Measurements from ENCODE around the gene ICOS. TPM values are rescaled to one million over a fixed set of nuclear protein-coding genes. Genes with fewer than 3 reads are reported as not detected.

Gene ICOS
- polyA plus RNA-seq, 1 of the 3 experiments (the other 2 are of a cell fraction), result not detected

GRCh38 chr2:203934711-203935438 is 1.7 kb upstream of the ICOS start (continued):
- TF ChIP-seq ZBTB33 (IDR thresholded peaks at IDR 0.05; ENCODE audit: borderline replicate concordance, low read depth), result no peak

DNA sequence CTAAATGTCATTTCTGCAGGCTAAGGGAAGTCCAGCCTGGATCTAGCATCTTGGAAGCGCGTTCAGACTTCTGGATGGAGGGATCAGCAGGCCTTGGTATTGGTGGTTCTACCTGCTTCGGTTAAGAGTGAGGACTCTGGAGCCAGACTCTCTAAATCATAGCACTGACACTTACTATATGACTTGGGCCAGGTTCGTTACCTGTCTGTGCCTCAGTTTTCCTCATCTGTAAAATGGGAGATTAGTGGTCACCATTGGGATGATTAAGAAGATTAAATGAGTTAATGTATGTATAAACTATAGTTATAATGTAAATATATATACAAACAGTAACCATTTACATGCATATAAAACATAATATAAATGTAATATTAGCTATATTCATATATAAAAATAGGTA is 995 bp upstream of the ICOS start:
- no peak overlapping the region for H3K9ac ChIP-seq
- H3K36me3 ChIP-seq (replicated peaks in 1 of 2; ENCODE audit: control insufficient read depth in 1 of 2, insufficient read depth in 2 of 2, low read length in 1 of 2), result no peaks in the 10 kb centered on the region
- H3K4me3 ChIP-seq (ENCODE audit: low read depth in 2 of 2, low read length in 1 of 2), result no peak overlapping the region
- H3K79me2 ChIP-seq (ENCODE audit: insufficient read depth), result no peaks in the 10 kb centered on the region
- CTCF ChIA-PET, result interaction anchor here (0.5 kb wide), 1 partner anchor 1201 kb away, joined by 4 read pairs; no protein-coding TSS in a partner anchor
- H4K20me1 ChIP-seq (ENCODE audit: insufficient read depth), result no peaks in the 10 kb centered on the region
- no peaks in the 10 kb centered on the region; the same call in 1 of the 2 replicates for H3K27me3 ChIP-seq (ENCODE audit: insufficient read depth)
- DNase-seq, result no peak
- no peak for TF ChIP-seq FOXM1 (IDR thresholded peaks at IDR 0.05; ENCODE audit: low read depth)
- H3K4me1 ChIP-seq (ENCODE audit: control insufficient read depth in 1 of 2, insufficient read depth in 2 of 2, low read depth in 1 of 2, low read length in 1 of 2), result no peaks in the 10 kb centered on the region
- no peaks in the 10 kb centered on the region for H3K9me3 ChIP-seq
- no peaks in the 10 kb centered on the region for H3F3A ChIP-seq (replicated peaks; ENCODE audit: insufficient read depth)
- WGBS (ENCODE audit: low lambda C conversion rate), result 69% methylated on average over 4 of the region's 4 CpGs
- H2AFZ ChIP-seq (ENCODE audit: low read depth), result no peak overlapping the region
- no peak overlapping the region for H3K27ac ChIP-seq (ENCODE audit: low read depth in 2 of 2, low read length in 1 of 2)
- POLR2A ChIA-PET, result no interaction called here
- H3K4me2 ChIP-seq, result no peak overlapping the region
- H3K9me2 ChIP-seq, result no peaks in the 10 kb centered on the region

- no peak for TF ChIP-seq RCOR1 (IDR thresholded peaks at IDR 0.05; ENCODE audit: low read length)
- TF ChIP-seq USF2 (IDR thresholded peaks at IDR 0.05; ENCODE audit: borderline replicate concordance, low read depth, low read length), result no peak
- POLR2A ChIA-PET, result no interaction called here
- H3K4me1 ChIP-seq (ENCODE audit: control insufficient read depth in 1 of 2, insufficient read depth in 2 of 2, low read depth in 1 of 2, low read length in 1 of 2), result no peaks in the 10 kb centered on the region
- no peaks in the 10 kb centered on the region for H3K79me2 ChIP-seq (ENCODE audit: insufficient read depth)
- no peaks in the 10 kb centered on the region for H3K9me3 ChIP-seq
- no peaks in the 10 kb centered on the region for H3K9me2 ChIP-seq
- CTCF ChIA-PET, result no interaction called here
- no peak overlapping the region for H3K4me2 ChIP-seq
- H3F3A ChIP-seq (replicated peaks; ENCODE audit: insufficient read depth), result no peaks in the 10 kb centered on the region
- no peak overlapping the region for H3K9ac ChIP-seq
- no peaks in the 10 kb centered on the region for H4K20me1 ChIP-seq (ENCODE audit: insufficient read depth)
- no peaks in the 10 kb centered on the region; the same call in 1 of the 2 replicates for H3K27me3 ChIP-seq (ENCODE audit: insufficient read depth)
- H2AFZ ChIP-seq (ENCODE audit: low read depth), result no peak overlapping the region
- no peak overlapping the region for H3K27ac ChIP-seq (ENCODE audit: low read depth in 2 of 2, low read length in 1 of 2)
- no peak overlapping the region for H3K4me3 ChIP-seq (ENCODE audit: low read depth in 2 of 2, low read length in 1 of 2)
- DNase-seq, result no peak
- no peaks in the 10 kb centered on the region for H3K36me3 ChIP-seq (replicated peaks in 1 of 2; ENCODE audit: control insufficient read depth in 1 of 2, insufficient read depth in 2 of 2, low read length in 1 of 2)
- 56% methylated on average over 1 of the region's 1 CpG for WGBS (ENCODE audit: low lambda C conversion rate)
Observed at GRCh38 chr2:203936949-203937348, 386 bp downstream of the ICOS start.

DNA sequence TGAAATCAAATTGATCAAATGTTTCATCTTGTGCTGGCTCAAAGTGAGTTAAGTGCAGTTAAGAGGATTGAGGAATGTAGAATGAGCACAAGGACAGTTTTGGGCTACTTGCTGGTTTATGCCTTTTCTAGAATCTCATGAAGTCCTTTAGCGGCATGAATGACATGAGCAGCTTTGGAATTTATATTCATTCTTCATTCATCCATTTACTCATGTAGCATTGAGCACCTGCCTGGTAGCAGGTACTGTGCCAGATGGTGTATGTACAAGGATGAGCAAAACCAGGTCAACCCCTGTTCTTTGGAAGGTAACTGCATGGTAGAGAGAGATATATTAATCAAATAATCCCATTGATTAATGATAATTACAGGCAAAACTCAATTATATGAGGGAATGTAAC is 1.2 kb downstream of the ICOS start:
- DNase-seq, result no peak
- H3K9ac ChIP-seq, result no peak overlapping the region
- no peaks in the 10 kb centered on the region for H3K36me3 ChIP-seq (replicated peaks in 1 of 2; ENCODE audit: control insufficient read depth in 1 of 2, insufficient read depth in 2 of 2, low read length in 1 of 2)
- no peaks in the 10 kb centered on the region for H3K9me2 ChIP-seq
- WGBS (ENCODE audit: low lambda C conversion rate), result 88% methylated on average over 1 of the region's 1 CpG
- H3K79me2 ChIP-seq (ENCODE audit: insufficient read depth), result no peaks in the 10 kb centered on the region
- no peaks in the 10 kb centered on the region for H3K9me3 ChIP-seq
- no peak overlapping the region for H3K4me3 ChIP-seq (ENCODE audit: low read depth in 2 of 2, low read length in 1 of 2)
- H3K4me2 ChIP-seq, result no peak overlapping the region
- H3K27ac ChIP-seq (ENCODE audit: low read depth in 2 of 2, low read length in 1 of 2), result no peak overlapping the region
- H3K27me3 ChIP-seq (ENCODE audit: insufficient read depth), result no peaks in the 10 kb centered on the region; the same call in 1 of the 2 replicates
- H4K20me1 ChIP-seq (ENCODE audit: insufficient read depth), result no peaks in the 10 kb centered on the region
- ChIA-PET CTCF (interaction anchor here (0.9 kb wide), 1 partner anchor 9 kb away, joined by 3 read pairs; no protein-coding TSS in a partner anchor), POLR2A (no interaction called here)
- no peaks in the 10 kb centered on the region for H3F3A ChIP-seq (replicated peaks; ENCODE audit: insufficient read depth)
- no peaks in the 10 kb centered on the region for H3K4me1 ChIP-seq (ENCODE audit: control insufficient read depth in 1 of 2, insufficient read depth in 2 of 2, low read depth in 1 of 2, low read length in 1 of 2)
- H2AFZ ChIP-seq (ENCODE audit: low read depth), result no peak overlapping the region
- TF ChIP-seq MEF2A (IDR thresholded peaks at IDR 0.05; ENCODE audit: borderline replicate concordance, low read depth) (no peak), SIN3A (IDR thresholded peaks at IDR 0.05; ENCODE audit: borderline replicate concordance, low read depth, low read length) (no peak), FOSL2 (IDR thresholded peaks at IDR 0.05; ENCODE audit: borderline replicate concordance, low read depth) (no peak), JUND (IDR thresholded peaks at IDR 0.05) (no peak), NRF1 (IDR thresholded peaks at IDR 0.05; ENCODE audit: low read depth, low read length) (no peak), ZBTB33 (IDR thresholded peaks at IDR 0.05; ENCODE audit: borderline replicate concordance, low read depth) (no peak), RFX5 (IDR thresholded peaks at IDR 0.05; ENCODE audit: low read length) (no peak)
- TF ChIP-seq, protein P1, sequence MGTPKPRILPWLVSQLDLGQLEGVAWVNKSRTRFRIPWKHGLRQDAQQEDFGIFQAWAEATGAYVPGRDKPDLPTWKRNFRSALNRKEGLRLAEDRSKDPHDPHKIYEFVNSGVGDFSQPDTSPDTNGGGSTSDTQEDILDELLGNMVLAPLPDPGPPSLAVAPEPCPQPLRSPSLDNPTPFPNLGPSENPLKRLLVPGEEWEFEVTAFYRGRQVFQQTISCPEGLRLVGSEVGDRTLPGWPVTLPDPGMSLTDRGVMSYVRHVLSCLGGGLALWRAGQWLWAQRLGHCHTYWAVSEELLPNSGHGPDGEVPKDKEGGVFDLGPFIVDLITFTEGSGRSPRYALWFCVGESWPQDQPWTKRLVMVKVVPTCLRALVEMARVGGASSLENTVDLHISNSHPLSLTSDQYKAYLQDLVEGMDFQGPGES (IDR thresholded peaks at IDR 0.05; ENCODE audit: low read depth, low read length), result no peak
- TF ChIP-seq, protein P2, sequence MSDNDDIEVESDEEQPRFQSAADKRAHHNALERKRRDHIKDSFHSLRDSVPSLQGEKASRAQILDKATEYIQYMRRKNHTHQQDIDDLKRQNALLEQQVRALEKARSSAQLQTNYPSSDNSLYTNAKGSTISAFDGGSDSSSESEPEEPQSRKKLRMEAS (IDR thresholded peaks at IDR 0.05; ENCODE audit: low read depth), result no peak
